ENCODE data around the gene DOCK11. TPM values are rescaled to one million over a fixed set of nuclear protein-coding genes. Genes with fewer than 3 reads are reported as not detected.
A peak's percentile ranks its signal among the peaks of the same experiment; 100 is the strongest.

The DOCK11 gene
- total RNA-seq, 2 experiments from 2014 or later: 32.8 to 34.8 TPM

DNA sequence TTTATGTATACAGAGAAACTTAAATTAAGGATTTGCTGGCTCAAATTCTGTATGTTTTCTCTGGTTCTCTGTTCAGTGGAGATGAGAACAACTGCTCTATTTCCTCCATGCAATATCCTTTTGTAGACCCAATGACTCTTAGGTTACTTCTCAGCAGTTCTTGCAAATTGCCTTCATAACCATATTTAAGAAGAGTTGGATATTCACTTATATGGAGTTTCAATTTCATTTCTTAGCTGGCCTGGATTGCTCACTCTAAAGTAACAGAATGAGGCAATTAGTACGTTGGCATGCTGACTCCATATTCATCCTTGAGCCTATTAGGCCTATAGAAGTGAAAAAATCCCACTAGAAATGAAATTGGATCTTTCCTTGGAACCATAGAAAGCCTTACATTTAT, 93.6 kb downstream of the DOCK11 start:
- intact Hi-C loops (cut with micrococcal nuclease): loop anchor here (2.0 kb wide), 1 partner anchor 52 kb away; no protein-coding TSS in a partner anchor
- DNase-seq: no peak
- Mint-ChIP-seq H3K27me3 (ENCODE audit: low read depth) (no peaks in the 10 kb centered on the region), H3K27ac (peak overlapping the region; percentile 69), H3K4me3 (no peak overlapping the region), H3K9me3 (no peaks in the 10 kb centered on the region), H3K36me3 (ENCODE audit: low read depth) (peaks cover 14% of the 10 kb centered on the region), H3K4me1 (ENCODE audit: low read depth) (peaks cover 18% of the 10 kb centered on the region)
- CTCF ChIA-PET: interaction anchor here (1.2 to 1.3 kb wide), 2 partner anchors 11 to 13 kb away, joined by 6 read pairs; no protein-coding TSS in a partner anchor

GRCh38 chrX:118593407-118593806, 97.8 kb downstream of the DOCK11 start:
- intact Hi-C loops (cut with micrococcal nuclease): no loop called here
- CTCF ChIA-PET: no interaction called here
- Mint-ChIP-seq H3K9me3 (no peaks in the 10 kb centered on the region), H3K4me3 (no peak overlapping the region), H3K36me3 (ENCODE audit: low read depth) (peaks cover 17% of the 10 kb centered on the region), H3K27me3 (ENCODE audit: low read depth) (no peaks in the 10 kb centered on the region), H3K4me1 (ENCODE audit: low read depth) (peaks cover 32% of the 10 kb centered on the region), H3K27ac (peak overlapping the region; percentile 41)
- no peak for DNase-seq

GRCh38 chrX:118594697-118595420, 99.2 kb downstream of the DOCK11 start:
- intact Hi-C loops (cut with micrococcal nuclease): no loop called here
- Mint-ChIP-seq H3K4me3 (no peak overlapping the region), H3K27ac (peak overlapping the region; percentile 21), H3K4me1 (ENCODE audit: low read depth) (peaks cover 27% of the 10 kb centered on the region), H3K9me3 (no peaks in the 10 kb centered on the region), H3K27me3 (ENCODE audit: low read depth) (no peaks in the 10 kb centered on the region), H3K36me3 (ENCODE audit: low read depth) (peaks cover 17% of the 10 kb centered on the region)
- no peak for DNase-seq
- CTCF ChIA-PET: no interaction called here

GRCh38 chrX:118595501-118596042, 100.0 kb downstream of the DOCK11 start:
- Mint-ChIP-seq H3K27me3 (ENCODE audit: low read depth) (no peaks in the 10 kb centered on the region), H3K4me3 (no peak overlapping the region), H3K36me3 (ENCODE audit: low read depth) (peaks cover 17% of the 10 kb centered on the region), H3K4me1 (ENCODE audit: low read depth) (peaks cover 27% of the 10 kb centered on the region), H3K27ac (peak overlapping the region; percentile 26), H3K9me3 (no peaks in the 10 kb centered on the region)
- intact Hi-C loops (cut with micrococcal nuclease): no loop called here
- no peak for DNase-seq
- CTCF ChIA-PET: no interaction called here

DNA sequence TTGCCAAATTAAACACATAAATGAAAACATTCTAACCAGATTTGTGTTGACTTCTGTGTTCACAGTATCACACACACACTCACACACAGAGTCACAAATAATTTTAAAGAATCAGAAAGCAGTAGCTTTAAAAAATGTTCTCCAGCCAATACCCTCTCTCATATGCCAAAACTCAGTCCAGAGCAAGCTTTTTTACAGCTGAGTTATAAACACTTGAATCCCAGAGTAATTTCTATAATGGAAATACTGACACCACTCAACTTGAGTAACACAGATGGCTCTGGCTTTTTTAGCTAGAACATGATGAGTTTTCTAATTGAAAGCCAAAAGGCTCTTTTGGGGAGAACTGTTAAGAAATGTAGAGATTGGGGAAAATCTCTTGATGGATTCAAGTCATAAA, 100.8 kb downstream of the DOCK11 start:
- CTCF ChIA-PET: no interaction called here
- intact Hi-C loops (cut with micrococcal nuclease): no loop called here
- Mint-ChIP-seq H3K27me3 (ENCODE audit: low read depth) (no peaks in the 10 kb centered on the region), H3K36me3 (ENCODE audit: low read depth) (peaks cover 13% of the 10 kb centered on the region), H3K9me3 (no peaks in the 10 kb centered on the region), H3K4me1 (ENCODE audit: low read depth) (peaks cover 30% of the 10 kb centered on the region), H3K27ac (no peak overlapping the region), H3K4me3 (no peak overlapping the region)
- no peak for DNase-seq

GRCh38 chrX:118603981-118604380, 108.4 kb downstream of the DOCK11 start:
- CTCF ChIA-PET: interaction anchor here (1.5 kb wide), 1 partner anchor 9 kb away, joined by 7 read pairs; no protein-coding TSS in a partner anchor
- H3K4me3 Mint-ChIP-seq: no peak overlapping the region

GRCh38 chrX:118612290-118612689, 116.7 kb downstream of the DOCK11 start:
- Mint-ChIP-seq H3K27ac (no peak overlapping the region), H3K4me3 (no peak overlapping the region), H3K27me3 (ENCODE audit: low read depth) (no peaks in the 10 kb centered on the region), H3K4me1 (ENCODE audit: low read depth) (peaks cover 3% of the 10 kb centered on the region), H3K9me3 (no peaks in the 10 kb centered on the region), H3K36me3 (ENCODE audit: low read depth) (peaks cover 17% of the 10 kb centered on the region)
- no peak for DNase-seq
- intact Hi-C loops (cut with micrococcal nuclease): no loop called here
- CTCF ChIA-PET: interaction anchor here (1.8 kb wide), 1 partner anchor 8 kb away, joined by 7 read pairs; no protein-coding TSS in a partner anchor

More at GRCh38 chrX:118603981-118604380, 108.4 kb downstream of the DOCK11 start:
- Mint-ChIP-seq H3K27me3 (ENCODE audit: low read depth) (no peaks in the 10 kb centered on the region), H3K36me3 (ENCODE audit: low read depth) (peaks cover 11% of the 10 kb centered on the region), H3K27ac (peak overlapping the region; percentile 28), H3K4me1 (ENCODE audit: low read depth) (peaks cover 21% of the 10 kb centered on the region), H3K9me3 (no peaks in the 10 kb centered on the region)
- intact Hi-C loops (cut with micrococcal nuclease): loop anchor here (1.0 to 5.0 kb wide), 2 partner anchors 203 to 277 kb away; no protein-coding TSS in a partner anchor
- DNase-seq: peak; percentile 50

DNA sequence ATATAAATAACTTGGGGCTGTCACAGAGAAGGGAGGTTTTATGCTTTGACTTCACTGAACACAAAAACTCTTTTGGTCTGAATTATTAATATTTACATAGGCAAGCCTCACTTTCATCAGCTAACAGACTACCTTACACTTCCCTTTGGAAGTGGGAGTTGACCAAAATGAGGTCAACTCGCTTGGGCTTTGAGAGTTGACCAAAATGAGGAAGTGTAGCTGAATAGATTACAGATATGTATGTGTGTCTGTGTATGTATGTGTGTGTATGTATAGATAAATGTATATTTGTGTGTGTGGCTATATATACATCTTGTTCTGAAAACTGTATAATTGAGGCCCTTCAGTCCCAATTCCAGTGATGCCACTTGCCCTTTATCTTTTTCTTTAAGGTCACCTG, 118.5 kb downstream of the DOCK11 start:
- peaks cover 10% of the 10 kb centered on the region for H3K36me3 Mint-ChIP-seq (ENCODE audit: low read depth)
- no peak overlapping the region for H3K27ac Mint-ChIP-seq

GRCh38 chrX:118615141-118615540, 119.5 kb downstream of the DOCK11 start:
- Mint-ChIP-seq H3K4me1 (ENCODE audit: low read depth) (peaks cover 3% of the 10 kb centered on the region), H3K36me3 (ENCODE audit: low read depth) (peaks cover 10% of the 10 kb centered on the region), H3K9me3 (no peaks in the 10 kb centered on the region), H3K4me3 (no peak overlapping the region), H3K27me3 (ENCODE audit: low read depth) (no peaks in the 10 kb centered on the region), H3K27ac (no peak overlapping the region)
- DNase-seq: no peak
- intact Hi-C loops (cut with micrococcal nuclease): no loop called here
- CTCF ChIA-PET: no interaction called here

More for the DNA sequence above, 118.5 kb downstream of the DOCK11 start:
- Mint-ChIP-seq H3K4me1 (ENCODE audit: low read depth) (peaks cover 3% of the 10 kb centered on the region), H3K4me3 (no peak overlapping the region), H3K9me3 (no peaks in the 10 kb centered on the region), H3K27me3 (ENCODE audit: low read depth) (no peaks in the 10 kb centered on the region)
- intact Hi-C loops (cut with micrococcal nuclease): no loop called here
- no peak for DNase-seq
- CTCF ChIA-PET: interaction anchor here (0.7 to 1.8 kb wide), 2 partner anchors 10 to 13 kb away, joined by 6 to 7 read pairs; no protein-coding TSS in a partner anchor

DNA sequence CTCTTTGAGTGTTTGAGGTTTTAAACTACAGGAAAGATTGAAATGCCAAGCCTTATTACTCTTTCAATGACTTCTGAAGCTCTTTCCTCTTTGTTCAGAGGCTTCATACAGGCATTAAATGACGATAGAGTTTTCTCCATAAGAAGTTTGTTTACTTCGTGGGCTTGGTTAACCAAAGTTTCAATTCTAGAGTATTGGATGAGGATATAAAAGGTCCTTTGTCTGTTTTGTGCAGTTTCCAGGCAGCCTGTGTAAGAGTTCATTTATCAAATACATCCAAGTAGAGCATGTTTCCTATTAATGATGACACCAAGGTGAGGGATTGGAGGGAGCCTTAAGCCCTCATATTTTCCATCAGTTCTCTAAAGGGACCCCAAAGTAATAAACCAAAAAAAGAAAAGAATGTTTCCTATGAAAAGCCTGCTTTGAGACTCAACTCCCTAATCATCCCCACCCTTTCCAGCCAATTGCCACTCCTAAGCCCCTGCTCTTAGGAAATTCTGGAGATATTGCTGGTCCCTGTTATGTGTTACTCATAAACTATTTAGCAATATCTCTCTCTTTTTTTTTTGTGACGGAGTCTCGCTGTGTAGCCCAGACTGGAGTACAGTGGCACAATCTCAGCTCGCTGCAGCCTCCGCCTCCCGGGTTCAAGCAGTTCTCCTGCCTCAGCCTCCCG, 125.6 kb downstream of the DOCK11 start:
- Mint-ChIP-seq H3K4me3 (no peak overlapping the region), H3K36me3 (ENCODE audit: low read depth) (peaks cover 3% of the 10 kb centered on the region), H3K9me3 (no peaks in the 10 kb centered on the region), H3K27me3 (ENCODE audit: low read depth) (no peaks in the 10 kb centered on the region), H3K27ac (no peak overlapping the region), H3K4me1 (ENCODE audit: low read depth) (no peaks in the 10 kb centered on the region)
- intact Hi-C loops (cut with micrococcal nuclease): no loop called here
- no peak for DNase-seq
- CTCF ChIA-PET: interaction anchor here (1.2 kb wide), 1 partner anchor 162 kb away, joined by 3 read pairs; no protein-coding TSS in a partner anchor

GRCh38 chrX:118623062-118623461, 127.4 kb downstream of the DOCK11 start:
- no peak overlapping the region for H3K4me3 Mint-ChIP-seq
- CTCF ChIA-PET: interaction anchor here (0.6 to 1.3 kb wide), 3 partner anchors 18 to 160 kb away, joined by 3 read pairs; no protein-coding TSS in a partner anchor
- intact Hi-C loops (cut with micrococcal nuclease): no loop called here
- H3K27ac Mint-ChIP-seq: no peak overlapping the region
- no peaks in the 10 kb centered on the region for H3K9me3 Mint-ChIP-seq
- no peak for DNase-seq
- no peaks in the 10 kb centered on the region for H3K27me3 Mint-ChIP-seq (ENCODE audit: low read depth)
- H3K36me3 Mint-ChIP-seq (ENCODE audit: low read depth): peaks cover 6% of the 10 kb centered on the region
- H3K4me1 Mint-ChIP-seq (ENCODE audit: low read depth): no peaks in the 10 kb centered on the region

DNA sequence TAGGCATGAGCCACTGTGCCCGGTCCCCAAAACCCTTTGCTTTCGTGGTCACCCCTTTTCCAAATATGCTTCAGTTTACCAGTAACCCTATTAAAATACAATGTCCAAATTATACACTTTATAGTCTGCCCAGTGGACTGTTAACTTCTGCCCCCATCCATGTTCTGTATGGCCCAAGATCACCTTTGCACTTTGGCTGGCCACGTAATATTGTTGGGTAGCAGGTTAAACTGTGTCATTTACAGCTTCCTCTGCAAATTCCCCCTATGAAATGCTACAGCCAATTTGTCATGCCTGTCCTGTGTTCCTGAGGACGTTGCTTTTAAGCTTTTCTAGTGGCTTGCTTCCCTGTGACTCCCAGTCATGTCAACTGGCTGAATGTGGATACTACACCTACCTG, 130.7 kb downstream of the DOCK11 start:
- no peaks in the 10 kb centered on the region for H3K9me3 Mint-ChIP-seq
- no peak overlapping the region for H3K4me3 Mint-ChIP-seq
- H3K36me3 Mint-ChIP-seq (ENCODE audit: low read depth): peaks cover 8% of the 10 kb centered on the region
- no peak overlapping the region for H3K27ac Mint-ChIP-seq
- CTCF ChIA-PET: no interaction called here
- DNase-seq: no peak
- no peaks in the 10 kb centered on the region for H3K4me1 Mint-ChIP-seq (ENCODE audit: low read depth)
- no peaks in the 10 kb centered on the region for H3K27me3 Mint-ChIP-seq (ENCODE audit: low read depth)
- intact Hi-C loops (cut with micrococcal nuclease): loop anchor here (5.0 kb wide), 1 partner anchor 196 kb away; the partner anchor contains the start of gene ZCCHC12

Measured in activated naive CD4-positive, alpha-beta T cell treated with anti-CD3 and anti-CD28 coated beads for 36 hours (primary cell).